ENCODE measurements around the gene TGFBR1.

TGFBR1 gene

DNA sequence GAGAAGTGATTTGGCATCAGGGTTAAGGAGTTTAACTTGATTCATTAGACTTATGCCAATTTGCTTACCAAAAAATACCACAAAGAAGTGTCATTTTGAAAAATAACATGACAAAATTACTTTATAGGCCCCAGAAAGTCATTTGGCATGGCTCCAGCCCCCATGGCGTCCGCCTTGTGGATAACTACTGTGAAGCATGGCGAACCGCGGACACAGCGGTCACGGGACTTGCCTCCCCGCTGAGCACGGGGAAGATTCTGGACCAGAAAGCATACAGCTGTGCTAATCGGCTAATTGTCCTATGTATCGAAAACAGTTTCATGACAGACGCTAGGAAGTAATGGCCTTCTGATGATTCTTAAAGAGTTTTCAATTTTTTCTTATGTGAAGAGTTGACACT, 35.4 kb upstream of the TGFBR1 start:
- Histone ChIP-seq H3F3A (ENCODE audit: insufficient read depth, low read length) (no peaks in the 10 kb centered on the region), H2AFZ (ENCODE audit: low read length) (no peak overlapping the region), H3K27ac (ENCODE audit: low read length) (no peak overlapping the region), H3K9me3 (replicated peaks; ENCODE audit: insufficient read depth, low read length) (no peaks in the 10 kb centered on the region), H3K4me3 (ENCODE audit: low read length) (no peak overlapping the region), H3K4me2 (ENCODE audit: low read depth, low read length) (no peak overlapping the region), H4K20me1 (ENCODE audit: insufficient read depth, low read length) (no peaks in the 10 kb centered on the region), H3K9me2 (replicated peaks; ENCODE audit: insufficient read depth, low read length) (no peaks in the 10 kb centered on the region), H3K27me3 (replicated peaks; ENCODE audit: insufficient read depth, low read length) (no peaks in the 10 kb centered on the region), H3K36me3 (replicated peaks; ENCODE audit: insufficient read depth, low read length) (no peaks in the 10 kb centered on the region), H3K4me1 (ENCODE audit: low read length) (no peaks in the 10 kb centered on the region), H3K79me2 (ENCODE audit: low read length) (no peaks in the 10 kb centered on the region), H3K9ac (ENCODE audit: low read length) (no peak overlapping the region)
- no peak for DNase-seq
- no peak for TF ChIP-seq EZH2phosphoT487 (IDR thresholded peaks at IDR 0.05; ENCODE audit: low read length)
- TF ChIP-seq, protein P1, sequence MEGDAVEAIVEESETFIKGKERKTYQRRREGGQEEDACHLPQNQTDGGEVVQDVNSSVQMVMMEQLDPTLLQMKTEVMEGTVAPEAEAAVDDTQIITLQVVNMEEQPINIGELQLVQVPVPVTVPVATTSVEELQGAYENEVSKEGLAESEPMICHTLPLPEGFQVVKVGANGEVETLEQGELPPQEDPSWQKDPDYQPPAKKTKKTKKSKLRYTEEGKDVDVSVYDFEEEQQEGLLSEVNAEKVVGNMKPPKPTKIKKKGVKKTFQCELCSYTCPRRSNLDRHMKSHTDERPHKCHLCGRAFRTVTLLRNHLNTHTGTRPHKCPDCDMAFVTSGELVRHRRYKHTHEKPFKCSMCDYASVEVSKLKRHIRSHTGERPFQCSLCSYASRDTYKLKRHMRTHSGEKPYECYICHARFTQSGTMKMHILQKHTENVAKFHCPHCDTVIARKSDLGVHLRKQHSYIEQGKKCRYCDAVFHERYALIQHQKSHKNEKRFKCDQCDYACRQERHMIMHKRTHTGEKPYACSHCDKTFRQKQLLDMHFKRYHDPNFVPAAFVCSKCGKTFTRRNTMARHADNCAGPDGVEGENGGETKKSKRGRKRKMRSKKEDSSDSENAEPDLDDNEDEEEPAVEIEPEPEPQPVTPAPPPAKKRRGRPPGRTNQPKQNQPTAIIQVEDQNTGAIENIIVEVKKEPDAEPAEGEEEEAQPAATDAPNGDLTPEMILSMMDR (IDR thresholded peaks at IDR 0.05; ENCODE audit: low read length), result no peak
- no peak for TF ChIP-seq EZH2 (optimal IDR thresholded peaks at IDR 0.05; ENCODE audit: low read depth, low read length)

DNA sequence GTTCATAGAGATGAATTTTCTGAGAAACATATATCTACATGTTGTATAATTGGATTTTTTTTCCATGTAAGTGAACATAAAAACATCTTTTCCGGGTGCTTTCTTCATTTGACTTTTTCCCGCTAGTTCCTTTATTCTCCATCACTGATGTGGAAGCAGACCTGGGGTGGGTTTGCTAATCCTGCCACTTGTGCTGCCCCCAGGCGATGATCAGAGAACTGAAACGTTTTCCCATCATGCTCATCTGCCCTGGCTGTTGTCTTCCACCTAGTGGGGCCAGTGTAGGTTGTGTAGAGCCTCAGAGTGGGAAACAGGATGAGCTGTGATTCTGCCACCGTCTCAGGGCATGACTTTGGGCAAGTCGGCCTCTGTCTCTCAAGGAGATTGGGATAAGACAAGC, 34.2 kb upstream of the TGFBR1 start:
- H2AFZ ChIP-seq (ENCODE audit: low read length), result no peak overlapping the region
- H3K9me2 ChIP-seq (replicated peaks; ENCODE audit: insufficient read depth, low read length), result no peaks in the 10 kb centered on the region
- no peak for DNase-seq
- no peaks in the 10 kb centered on the region for H3F3A ChIP-seq (ENCODE audit: insufficient read depth, low read length)
- no peaks in the 10 kb centered on the region for H4K20me1 ChIP-seq (ENCODE audit: insufficient read depth, low read length)
- no peaks in the 10 kb centered on the region for H3K27me3 ChIP-seq (replicated peaks; ENCODE audit: insufficient read depth, low read length)
- H3K36me3 ChIP-seq (replicated peaks; ENCODE audit: insufficient read depth, low read length), result no peaks in the 10 kb centered on the region
- no peak overlapping the region for H3K27ac ChIP-seq (ENCODE audit: low read length)
- no peaks in the 10 kb centered on the region for H3K79me2 ChIP-seq (ENCODE audit: low read length)
- no peaks in the 10 kb centered on the region for H3K9me3 ChIP-seq (replicated peaks; ENCODE audit: insufficient read depth, low read length)
- no peak overlapping the region for H3K9ac ChIP-seq (ENCODE audit: low read length)
- TF ChIP-seq EZH2phosphoT487 (IDR thresholded peaks at IDR 0.05; ENCODE audit: low read length), result no peak
- no peak for TF ChIP-seq EZH2 (optimal IDR thresholded peaks at IDR 0.05; ENCODE audit: low read depth, low read length)
- TF ChIP-seq, protein P1 (IDR thresholded peaks at IDR 0.05; ENCODE audit: low read length), result no peak
- no peak overlapping the region for H3K4me2 ChIP-seq (ENCODE audit: low read depth, low read length)
- no peak overlapping the region for H3K4me3 ChIP-seq (ENCODE audit: low read length)
- H3K4me1 ChIP-seq (ENCODE audit: low read length), result no peaks in the 10 kb centered on the region

DNA sequence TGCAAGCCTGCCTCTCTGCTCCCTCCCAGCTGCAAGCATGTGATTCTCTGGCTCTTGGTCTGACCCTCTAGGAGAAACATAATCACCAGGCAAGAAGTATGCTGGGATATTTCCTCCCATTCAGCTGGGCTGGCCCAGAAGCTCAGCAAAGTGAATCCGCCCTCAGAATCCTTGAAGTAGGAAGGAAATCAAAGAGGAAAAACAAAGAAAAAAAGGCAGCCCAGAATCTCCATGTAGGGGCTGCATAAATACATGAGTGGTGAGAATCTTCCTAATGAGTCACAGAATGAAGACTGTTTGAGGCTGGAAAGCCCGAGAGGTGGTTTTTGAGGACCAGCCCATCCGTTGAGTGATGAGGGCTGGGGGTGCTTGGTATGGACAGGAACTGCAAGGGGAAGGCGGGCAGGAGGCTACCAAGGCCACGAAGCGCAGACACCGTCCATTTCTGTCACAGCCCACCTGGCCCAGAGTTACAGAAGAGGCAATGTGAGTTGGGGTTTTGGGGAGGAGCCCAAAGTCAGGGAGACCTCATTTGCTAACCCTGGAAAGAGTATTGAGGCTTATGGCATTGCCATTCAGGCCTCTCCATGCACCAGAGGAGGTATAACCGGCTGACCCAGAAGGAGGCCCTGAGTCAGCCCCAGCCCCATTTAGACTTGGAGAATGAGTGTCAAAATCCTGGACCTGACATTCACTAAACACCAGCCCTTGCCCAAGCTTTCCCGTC, 33.4 kb upstream of the TGFBR1 start:
- H2AFZ ChIP-seq (ENCODE audit: low read length), result no peak overlapping the region
- H3K79me2 ChIP-seq (ENCODE audit: low read length), result no peaks in the 10 kb centered on the region
- no peaks in the 10 kb centered on the region for H3K9me2 ChIP-seq (replicated peaks; ENCODE audit: insufficient read depth, low read length)
- H3K27me3 ChIP-seq (replicated peaks; ENCODE audit: insufficient read depth, low read length), result no peaks in the 10 kb centered on the region
- no peaks in the 10 kb centered on the region for H3K9me3 ChIP-seq (replicated peaks; ENCODE audit: insufficient read depth, low read length)
- no peak overlapping the region for H3K4me3 ChIP-seq (ENCODE audit: low read length)
- H3F3A ChIP-seq (ENCODE audit: insufficient read depth, low read length), result no peaks in the 10 kb centered on the region
- no peak overlapping the region for H3K4me2 ChIP-seq (ENCODE audit: low read depth, low read length)
- H3K9ac ChIP-seq (ENCODE audit: low read length), result no peak overlapping the region
- DNase-seq, result no peak
- H3K36me3 ChIP-seq (replicated peaks; ENCODE audit: insufficient read depth, low read length), result no peaks in the 10 kb centered on the region
- H3K4me1 ChIP-seq (ENCODE audit: low read length), result 0 out of 2 replicates have a peak, but pooled peaks cover 1% of the 10 kb centered on the region
- TF ChIP-seq EZH2phosphoT487 (IDR thresholded peaks at IDR 0.05; ENCODE audit: low read length), result no peak
- TF ChIP-seq, protein P1 (IDR thresholded peaks at IDR 0.05; ENCODE audit: low read length), result no peak
- no peak for TF ChIP-seq EZH2 (optimal IDR thresholded peaks at IDR 0.05; ENCODE audit: low read depth, low read length)
- no peak overlapping the region for H3K27ac ChIP-seq (ENCODE audit: low read length)
- no peaks in the 10 kb centered on the region for H4K20me1 ChIP-seq (ENCODE audit: insufficient read depth, low read length)

Measured in MM.1S (cell line).